ENCODE results near the gene ZBED2. TPM values are rescaled to one million over a fixed set of nuclear protein-coding genes. Genes with fewer than 3 reads are reported as not detected.

ZBED2 gene
- total RNA-seq, 1 experiment from 2014 or later: 54.7 TPM

- Histone ChIP-seq H3F3A (ENCODE audit: insufficient read depth, low read depth) (no peaks in the 10 kb centered on the region), H3K36me3 (ENCODE audit: low read depth) (no peaks in the 10 kb centered on the region), H3K4me1 (replicated peaks; ENCODE audit: insufficient read depth) (no peaks in the 10 kb centered on the region), H3K4me2 (no peak overlapping the region), H4K20me1 (ENCODE audit: insufficient read depth) (no peaks in the 10 kb centered on the region), H3K9me2 (ENCODE audit: insufficient read depth) (no peaks in the 10 kb centered on the region), H3K9me3 (ENCODE audit: insufficient read depth, low read depth) (no peaks in the 10 kb centered on the region; the same call in 1 of the 2 replicates), H3K27ac (no peak overlapping the region), H3K79me2 (ENCODE audit: low read depth) (no peaks in the 10 kb centered on the region), H2AFZ (no peak overlapping the region), H3K27me3 (ENCODE audit: insufficient read depth, low read depth) (no peaks in the 10 kb centered on the region), H3K4me3 (no peak overlapping the region)
- intact Hi-C loops (cut with micrococcal nuclease; ENCODE audit: unreplicated experiment): no loop called here
- CTCF ChIA-PET: no interaction called here
- no TSS peak for BruUV-seq (replicated peaks)
- DNase-seq: no peak
- TF ChIP-seq CTCF (conservative IDR thresholded peaks at IDR 0.05) (no peak), EZH2 (IDR thresholded peaks at IDR 0.05; ENCODE audit: low read depth) (no peak)
- POLR2A ChIA-PET (ENCODE audit: unreplicated experiment): no interaction called here
Observed at GRCh38 chr3:111607240-111607920, 12.2 kb upstream of the ZBED2 start.

GRCh38 chr3:111605493-111605892 is 10.3 kb upstream of the ZBED2 start:
- Histone ChIP-seq H4K20me1 (ENCODE audit: insufficient read depth) (no peaks in the 10 kb centered on the region), H3K27me3 (ENCODE audit: insufficient read depth, low read depth) (no peaks in the 10 kb centered on the region), H3K4me1 (replicated peaks; ENCODE audit: insufficient read depth) (no peaks in the 10 kb centered on the region), H3K27ac (no peak overlapping the region), H3K9me2 (ENCODE audit: insufficient read depth) (no peaks in the 10 kb centered on the region), H3K9me3 (ENCODE audit: insufficient read depth, low read depth) (no peaks in the 10 kb centered on the region; the same call in 1 of the 2 replicates), H3F3A (ENCODE audit: insufficient read depth, low read depth) (no peaks in the 10 kb centered on the region), H3K4me3 (no peak overlapping the region), H3K36me3 (ENCODE audit: low read depth) (no peaks in the 10 kb centered on the region), H2AFZ (no peak overlapping the region), H3K4me2 (no peak overlapping the region), H3K79me2 (ENCODE audit: low read depth) (no peaks in the 10 kb centered on the region)
- intact Hi-C loops (cut with micrococcal nuclease; ENCODE audit: unreplicated experiment): no loop called here
- CTCF ChIA-PET: no interaction called here
- no peak for TF ChIP-seq EZH2 (IDR thresholded peaks at IDR 0.05; ENCODE audit: low read depth)
- no peak for DNase-seq
- no TSS peak for BruUV-seq (replicated peaks)
- POLR2A ChIA-PET (ENCODE audit: unreplicated experiment): no interaction called here

DNA sequence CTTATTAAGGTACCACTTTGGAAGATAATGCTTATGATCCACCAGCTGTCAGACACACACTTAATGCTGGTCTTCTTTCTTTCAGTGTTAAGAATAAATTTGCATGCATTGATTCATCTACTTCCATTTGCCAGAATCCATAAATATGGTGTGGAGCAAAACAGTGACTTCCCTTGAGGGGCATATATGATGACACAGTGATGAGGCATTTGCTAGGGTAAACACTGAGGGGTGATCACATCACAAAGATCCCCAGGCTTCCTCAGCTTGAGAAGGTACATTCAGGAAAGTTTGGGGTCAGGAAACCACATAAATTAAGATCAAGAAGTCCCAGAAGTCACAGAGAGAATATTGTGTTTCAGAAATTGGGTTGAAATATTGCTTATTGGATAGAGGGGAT is 9.9 kb upstream of the ZBED2 start:
- Histone ChIP-seq H2AFZ (no peak overlapping the region), H3K79me2 (ENCODE audit: low read depth) (no peaks in the 10 kb centered on the region), H3K27ac (no peak overlapping the region), H3K36me3 (ENCODE audit: low read depth) (no peaks in the 10 kb centered on the region), H3K4me1 (replicated peaks; ENCODE audit: insufficient read depth) (no peaks in the 10 kb centered on the region), H3F3A (ENCODE audit: insufficient read depth, low read depth) (no peaks in the 10 kb centered on the region), H3K4me3 (no peak overlapping the region), H3K4me2 (no peak overlapping the region), H3K27me3 (ENCODE audit: insufficient read depth, low read depth) (no peaks in the 10 kb centered on the region), H4K20me1 (ENCODE audit: insufficient read depth) (no peaks in the 10 kb centered on the region), H3K9me2 (ENCODE audit: insufficient read depth) (no peaks in the 10 kb centered on the region), H3K9me3 (ENCODE audit: insufficient read depth, low read depth) (no peaks in the 10 kb centered on the region; the same call in 1 of the 2 replicates)
- no peak for DNase-seq
- TF ChIP-seq CTCF (conservative IDR thresholded peaks at IDR 0.05): no peak
- TF ChIP-seq EZH2 (IDR thresholded peaks at IDR 0.05; ENCODE audit: low read depth): no peak
- no TSS peak for BruUV-seq (replicated peaks)
- ChIA-PET CTCF (no interaction called here), POLR2A (ENCODE audit: unreplicated experiment) (no interaction called here)
- intact Hi-C loops (cut with micrococcal nuclease; ENCODE audit: unreplicated experiment): no loop called here

DNA sequence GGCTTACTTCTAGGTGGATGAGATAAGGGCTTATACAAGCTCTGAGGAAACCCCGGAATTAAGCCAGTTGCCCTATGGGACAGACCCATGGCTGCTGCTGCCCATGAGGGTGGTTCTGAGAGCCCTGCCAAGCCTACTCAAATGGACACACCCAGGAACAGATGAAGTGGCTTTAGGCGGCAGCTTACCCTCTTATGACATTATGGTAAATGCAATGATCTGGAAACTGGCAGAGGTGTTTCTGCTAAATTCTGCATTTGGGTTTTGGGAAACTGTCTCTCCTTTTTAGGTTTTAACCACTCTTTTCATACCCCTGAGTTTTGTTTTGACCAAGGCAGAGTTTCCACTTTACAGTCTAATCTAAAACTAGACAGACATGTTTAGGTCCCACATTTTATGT is 9.0 kb upstream of the ZBED2 start:
- H3K36me3 ChIP-seq (ENCODE audit: low read depth): no peaks in the 10 kb centered on the region
- no peaks in the 10 kb centered on the region for H3K79me2 ChIP-seq (ENCODE audit: low read depth)
- no peaks in the 10 kb centered on the region; the same call in 1 of the 2 replicates for H3K9me3 ChIP-seq (ENCODE audit: insufficient read depth, low read depth)
- ChIA-PET POLR2A (ENCODE audit: unreplicated experiment) (no interaction called here), CTCF (no interaction called here)
- H3F3A ChIP-seq (ENCODE audit: insufficient read depth, low read depth): no peaks in the 10 kb centered on the region
- no peak overlapping the region for H2AFZ ChIP-seq
- H3K4me1 ChIP-seq (replicated peaks; ENCODE audit: insufficient read depth): no peaks in the 10 kb centered on the region
- H3K4me2 ChIP-seq: no peak overlapping the region
- no peak overlapping the region for H3K27ac ChIP-seq
- no peak overlapping the region for H3K4me3 ChIP-seq
- no peaks in the 10 kb centered on the region for H3K27me3 ChIP-seq (ENCODE audit: insufficient read depth, low read depth)
- TF ChIP-seq EZH2 (IDR thresholded peaks at IDR 0.05; ENCODE audit: low read depth) (no peak), CTCF (conservative IDR thresholded peaks at IDR 0.05) (no peak)
- no peaks in the 10 kb centered on the region for H3K9me2 ChIP-seq (ENCODE audit: insufficient read depth)
- DNase-seq: no peak
- no TSS peak for BruUV-seq (replicated peaks)
- no peaks in the 10 kb centered on the region for H4K20me1 ChIP-seq (ENCODE audit: insufficient read depth)
- intact Hi-C loops (cut with micrococcal nuclease; ENCODE audit: unreplicated experiment): no loop called here

All from PC-9 (cell line).